PC-3 (cell line): ENCODE measurements around the gene AGAP3.

Experiments
- CTCF ChIP-seq: fragments of 300-600 bp; sonication (generic); conservative IDR thresholded peaks from 2 replicates; pipeline ENCODE4 v1.5.1; 2017; ENCODE audit warnings: antibody characterized with exemption, low read depth, mild to moderate bottlenecking, low read length
- EZH2 ChIP-seq: fragments of 300-600 bp; sonication (generic); IDR thresholded peaks from one replicate; pipeline ENCODE4 v1.6.1; 2017; ENCODE audit warnings: antibody characterized with exemption, mild to moderate bottlenecking, low read length; ENCODE audit not compliant: unreplicated experiment
- EZH2phosphoT487 ChIP-seq: fragments of 300-600 bp; sonication (generic); IDR thresholded peaks from 2 replicates; pipeline ENCODE4 v1.6.1; 2018; ENCODE audit warnings: mild to moderate bottlenecking, antibody characterized with exemption, low read length, borderline replicate concordance

DNA sequence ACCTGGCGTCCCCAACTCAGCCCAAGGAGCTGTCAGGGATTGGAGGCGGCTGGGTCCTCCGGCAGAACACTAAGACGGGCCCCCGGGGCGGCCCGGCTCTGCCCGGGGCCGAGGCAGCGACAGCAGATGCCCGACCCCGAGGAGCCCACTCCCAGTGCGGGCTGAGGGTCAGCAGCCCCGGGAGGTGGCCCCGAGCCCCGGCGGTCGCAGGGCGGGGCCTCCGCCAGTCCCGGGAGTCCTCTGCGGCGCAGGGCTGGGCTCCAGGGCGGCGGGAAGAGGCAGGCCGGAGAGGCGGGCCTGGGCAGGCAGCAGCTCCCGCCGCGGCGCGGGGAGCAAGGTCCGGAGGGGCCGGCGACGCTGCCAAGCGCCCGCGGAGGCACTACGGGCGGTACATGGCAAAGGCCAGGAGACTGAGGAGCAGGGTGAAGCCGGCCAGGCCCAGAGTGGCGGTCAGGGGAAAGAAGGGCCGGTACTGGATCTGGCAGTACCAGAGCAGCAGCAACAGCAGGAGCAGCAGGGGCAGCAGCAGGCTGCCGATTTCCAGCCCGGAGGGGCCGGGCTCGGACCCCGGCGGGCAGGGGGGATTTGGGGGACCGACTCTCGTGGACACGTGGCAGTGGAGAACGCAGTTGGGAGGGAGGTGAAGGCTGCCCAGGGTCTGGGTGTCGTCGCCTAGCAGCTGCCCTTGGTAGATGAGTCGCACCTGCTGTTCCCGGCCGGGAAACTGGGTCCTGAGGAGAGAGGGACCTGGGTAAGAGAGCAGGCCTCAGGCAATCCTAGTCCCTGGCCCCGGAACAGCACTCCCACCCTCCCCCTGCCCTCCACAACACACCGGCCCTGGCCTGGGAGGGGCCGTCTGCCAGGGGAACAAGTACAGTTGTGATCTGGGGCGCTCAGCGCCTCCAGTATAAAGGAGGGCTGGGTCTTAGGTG is 4.8 kb upstream of the AGAP3 start:
- TF ChIP-seq CTCF (no peak), EZH2 (no peak), EZH2phosphoT487 (no peak)
